HG03432 (cell line): Measurements from ENCODE around the gene PNMA8B.

Source experiments
- ATAC-seq: cut with Tn5 transposase; IDR thresholded peaks from one replicate; pipeline ENCODE4 v1.9.1; 2021; ENCODE audit warnings: mild to moderate bottlenecking, moderate library complexity; ENCODE audit not compliant: unreplicated experiment

Gene PNMA8B

DNA sequence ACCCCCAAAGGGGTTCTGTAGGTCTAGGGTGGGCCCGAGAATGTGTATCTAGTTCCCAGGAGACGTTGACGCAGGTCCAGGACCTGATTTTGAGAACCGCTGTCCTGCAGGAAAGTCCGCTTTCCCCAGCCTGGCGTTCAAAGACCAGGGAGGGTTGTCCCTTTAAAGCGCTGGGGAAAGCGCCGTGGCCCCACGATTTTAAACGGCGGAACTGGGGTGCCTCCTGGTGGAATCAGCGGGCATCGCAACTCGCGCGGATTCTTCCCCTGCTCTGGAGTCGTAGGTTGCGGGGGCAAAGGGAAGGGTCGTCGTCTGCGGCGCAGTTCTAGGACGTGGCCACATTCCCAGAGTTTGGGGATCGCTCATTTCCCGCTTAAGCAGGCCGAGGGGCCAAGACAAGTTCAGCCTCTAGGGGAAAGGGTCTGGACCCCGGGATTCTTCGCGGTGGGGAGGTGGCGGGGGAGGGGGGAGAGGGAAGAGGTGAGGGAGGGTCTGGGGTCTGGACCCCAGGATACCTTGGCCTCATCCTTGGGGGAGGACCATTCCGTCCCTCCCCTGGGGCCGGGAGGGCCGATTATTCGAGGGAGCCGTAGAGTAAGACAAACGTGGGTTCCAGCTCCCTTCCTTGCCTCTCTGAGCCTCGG, 7.7 kb downstream of the PNMA8B start:
- no peak for ATAC-seq

DNA sequence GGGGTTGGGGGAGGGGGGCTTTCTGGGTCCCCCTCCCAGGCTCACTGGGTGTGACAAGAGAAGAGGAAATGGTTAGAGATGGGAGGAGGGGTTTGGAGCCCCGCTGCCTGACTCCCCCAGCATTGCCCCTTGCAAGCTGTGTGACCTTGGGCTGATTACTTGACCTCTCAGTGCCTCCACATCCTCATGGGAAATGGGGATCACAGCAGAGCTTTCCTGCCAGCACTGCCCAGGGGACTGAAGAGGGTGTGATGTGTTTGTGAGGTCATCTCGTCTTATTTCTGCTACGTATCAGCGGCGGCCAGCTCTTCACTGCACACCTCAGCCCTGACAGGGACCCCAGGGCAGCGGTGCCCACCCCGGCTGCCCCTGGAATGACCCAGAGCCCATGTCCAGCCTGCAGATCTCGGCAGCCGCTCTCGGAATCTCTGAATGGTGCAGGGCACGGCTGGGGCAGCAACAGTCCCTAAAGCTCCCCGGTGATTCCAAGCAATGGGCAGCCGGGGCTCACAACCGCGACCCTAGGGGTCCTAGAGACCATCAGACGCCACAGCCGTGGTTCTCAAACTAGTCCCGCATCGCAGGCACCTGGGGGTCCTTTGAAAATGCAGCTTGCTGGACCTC, 8.4 kb downstream of the PNMA8B start:
- ATAC-seq, result no peak

DNA sequence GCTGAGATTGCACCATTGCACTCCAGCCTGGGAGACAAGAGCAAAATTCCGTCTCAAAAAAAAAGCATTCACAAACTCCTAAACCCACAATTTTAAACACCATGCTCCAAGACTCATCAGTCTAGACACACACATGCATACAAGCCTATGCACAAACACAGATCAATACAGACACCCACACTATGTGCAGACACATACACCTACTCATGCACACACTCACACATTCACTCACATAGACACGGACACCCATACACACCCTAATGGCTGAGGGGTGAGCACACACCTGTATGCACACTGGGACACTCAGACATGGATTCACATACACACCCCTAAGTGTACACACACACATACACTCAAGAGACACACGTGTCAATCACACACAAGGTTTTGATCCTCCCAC, 9.3 kb downstream of the PNMA8B start:
- no peak for ATAC-seq

DNA sequence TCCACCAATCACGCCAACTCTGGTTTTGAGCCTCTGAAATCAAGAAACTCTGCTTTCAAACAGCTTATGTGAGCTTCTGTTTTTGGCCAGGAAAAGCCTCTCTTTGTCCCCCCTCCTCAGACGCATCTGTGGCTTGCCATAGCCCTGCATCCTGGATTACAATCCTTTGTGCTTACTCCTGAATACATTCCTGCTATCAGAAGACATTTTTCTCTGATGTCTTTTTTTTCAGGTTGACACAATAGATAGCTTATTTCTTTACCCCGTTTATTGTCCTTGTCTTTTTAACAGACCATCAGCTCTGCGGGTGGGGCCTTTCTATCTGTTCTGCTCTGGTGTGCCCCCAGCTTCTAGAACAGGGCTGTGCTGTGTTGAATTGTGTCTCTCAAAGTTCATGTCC, 11.0 kb downstream of the PNMA8B start:
- ATAC-seq, result no peak

DNA sequence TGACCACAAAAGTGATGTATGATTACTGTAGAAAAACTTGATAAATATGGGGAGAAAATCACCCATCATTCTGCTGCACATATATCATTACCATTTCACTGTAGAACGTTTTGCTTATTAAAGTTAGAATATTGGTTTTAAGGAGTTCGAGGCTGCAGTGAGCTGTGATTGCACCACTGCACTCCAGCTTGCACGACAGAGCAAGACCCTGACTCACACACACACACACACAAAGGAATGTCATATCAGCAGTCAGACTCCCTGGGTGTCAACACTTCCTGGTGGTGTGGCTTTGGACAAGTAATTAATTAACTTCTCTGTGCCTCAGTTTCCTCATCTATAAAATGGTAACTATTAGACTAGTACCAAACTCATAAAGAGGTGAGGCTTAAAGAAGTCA, 13.0 kb downstream of the PNMA8B start:
- no peak for ATAC-seq

DNA sequence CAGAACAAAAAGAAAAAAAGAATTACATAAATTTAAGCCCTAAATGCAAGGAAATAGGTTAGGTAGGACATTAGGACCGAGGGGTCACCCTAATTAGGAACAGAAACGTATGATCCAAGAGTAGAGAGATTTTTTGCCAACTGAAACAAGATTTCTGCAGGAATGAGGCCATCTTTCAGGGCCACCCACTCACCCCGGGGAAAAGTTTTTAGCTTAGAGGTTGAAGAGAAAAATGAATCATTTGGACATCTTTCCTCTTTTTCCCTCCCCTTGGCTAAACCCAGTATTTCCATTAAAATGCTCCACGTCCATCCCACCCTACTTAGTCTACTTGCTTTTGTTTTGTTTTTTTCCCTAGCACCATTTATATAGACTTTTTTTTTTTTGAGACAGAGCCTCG, 13.7 kb downstream of the PNMA8B start:
- ATAC-seq, result no peak

DNA sequence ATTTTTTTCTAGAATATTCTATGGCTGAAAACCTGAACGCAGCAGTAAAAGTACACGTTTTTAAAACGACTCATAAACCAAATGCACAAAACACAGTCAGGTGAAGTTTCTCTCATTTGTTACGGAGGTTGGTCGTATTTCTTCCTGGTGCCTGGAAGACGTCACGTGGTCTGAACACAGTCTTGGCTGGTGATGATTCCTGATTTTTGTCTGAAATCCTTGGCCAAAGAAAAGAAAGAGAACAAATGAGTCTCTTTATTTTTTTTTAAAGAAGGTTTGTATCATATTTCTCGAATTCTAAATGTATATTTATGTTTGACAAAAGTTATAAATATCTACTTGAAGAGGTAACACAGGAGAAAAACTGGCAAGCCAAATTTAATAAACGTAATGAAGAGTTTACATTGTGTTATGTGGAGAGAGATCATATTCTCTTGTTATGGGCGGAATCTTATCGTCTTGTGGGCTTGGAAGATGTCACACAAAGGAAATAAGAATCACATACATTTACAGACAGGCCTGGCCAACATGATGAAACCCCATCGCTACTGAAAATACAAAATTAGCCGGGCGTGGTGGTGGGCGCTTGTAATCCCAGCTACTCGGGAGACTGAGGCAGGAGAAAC, 14.3 kb downstream of the PNMA8B start:
- no peak for ATAC-seq

DNA sequence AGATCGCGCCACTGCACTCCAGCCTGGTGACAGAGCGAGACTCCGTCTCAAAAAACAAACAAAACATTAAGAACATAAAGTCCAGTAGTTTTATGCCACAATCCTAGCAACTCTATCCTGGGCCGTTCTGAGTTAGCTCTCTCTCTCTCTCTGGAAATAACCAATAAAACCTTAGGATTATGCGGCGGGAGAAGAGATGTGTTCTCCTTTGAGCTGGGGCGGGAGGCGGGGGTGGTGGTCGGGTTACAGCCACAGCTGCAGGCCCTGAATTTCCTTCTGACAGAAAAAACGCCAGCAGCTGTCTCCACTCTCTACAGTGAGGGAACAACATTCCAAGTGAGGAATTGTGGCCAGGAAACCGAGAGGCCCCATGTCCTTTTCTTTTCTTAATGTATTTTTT, 15.3 kb downstream of the PNMA8B start:
- ATAC-seq, result no peak

DNA sequence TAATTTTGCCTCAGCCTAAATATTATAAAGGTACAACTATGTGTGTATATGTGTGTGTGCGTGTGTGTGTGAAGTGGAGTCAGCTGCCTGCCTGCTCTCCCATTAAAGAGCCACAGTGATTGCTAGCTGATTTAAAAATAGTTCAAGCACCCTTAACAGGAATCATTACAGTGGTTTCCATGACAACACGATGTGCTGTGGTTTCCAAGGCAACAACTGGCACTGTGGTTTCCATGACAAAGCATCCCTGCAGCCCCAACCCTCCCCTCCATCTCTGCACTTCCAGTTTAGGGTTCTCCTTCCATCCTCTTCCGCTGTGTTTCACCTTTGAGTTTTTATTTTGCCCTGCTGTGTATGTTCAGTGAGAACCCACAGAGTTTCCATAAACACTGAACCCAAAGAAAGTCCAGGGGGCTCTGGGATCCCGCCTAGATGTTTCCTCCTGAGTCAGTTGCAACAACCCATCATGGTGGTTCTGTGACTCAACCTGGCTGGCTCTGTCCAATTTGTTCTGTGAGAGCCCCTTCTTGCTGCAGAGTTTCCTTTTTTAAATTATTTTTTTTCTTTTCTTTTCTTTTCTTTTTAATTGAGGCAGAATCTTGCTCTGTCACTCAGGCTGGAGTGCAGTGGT, 17.2 kb downstream of the PNMA8B start:
- no peak for ATAC-seq

DNA sequence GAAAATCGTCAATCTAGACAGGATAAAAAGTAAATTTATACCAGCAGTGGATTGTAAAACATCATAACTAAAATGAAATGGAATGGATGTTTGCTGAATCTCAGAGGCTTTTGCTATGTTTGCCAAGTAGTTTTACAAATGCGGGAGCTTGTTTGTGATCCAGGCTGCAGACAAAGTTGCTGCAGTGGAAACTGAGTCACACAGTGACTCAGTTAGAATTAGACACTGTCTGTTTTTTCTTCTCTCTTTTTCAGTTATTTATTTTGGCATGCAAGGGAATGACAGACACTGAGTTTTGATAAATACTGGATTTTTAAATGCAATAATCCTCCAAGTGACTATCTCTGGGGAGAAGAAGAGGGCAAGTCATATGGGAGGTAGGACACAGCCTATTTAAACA, 19.7 kb downstream of the PNMA8B start:
- no peak for ATAC-seq

DNA sequence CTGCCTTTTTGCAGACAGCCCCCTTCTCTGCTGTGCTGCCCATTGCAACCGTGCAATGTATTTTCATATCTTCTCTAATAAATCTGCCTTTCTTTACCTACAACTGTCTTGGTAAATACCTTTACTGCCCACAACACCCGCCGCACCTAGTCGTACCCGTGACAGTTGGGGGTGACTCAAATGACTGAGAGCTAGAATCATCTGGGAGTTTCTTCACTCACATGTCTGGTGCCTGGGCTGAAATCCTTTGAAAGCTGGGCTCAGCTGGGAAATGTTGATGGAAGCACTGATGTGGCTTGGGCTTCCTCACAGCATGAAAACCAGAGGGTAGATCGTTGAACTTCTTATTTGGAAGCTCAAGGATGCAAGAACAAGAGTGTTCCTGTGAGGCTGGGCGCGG, 21.5 kb downstream of the PNMA8B start:
- no peak for ATAC-seq

DNA sequence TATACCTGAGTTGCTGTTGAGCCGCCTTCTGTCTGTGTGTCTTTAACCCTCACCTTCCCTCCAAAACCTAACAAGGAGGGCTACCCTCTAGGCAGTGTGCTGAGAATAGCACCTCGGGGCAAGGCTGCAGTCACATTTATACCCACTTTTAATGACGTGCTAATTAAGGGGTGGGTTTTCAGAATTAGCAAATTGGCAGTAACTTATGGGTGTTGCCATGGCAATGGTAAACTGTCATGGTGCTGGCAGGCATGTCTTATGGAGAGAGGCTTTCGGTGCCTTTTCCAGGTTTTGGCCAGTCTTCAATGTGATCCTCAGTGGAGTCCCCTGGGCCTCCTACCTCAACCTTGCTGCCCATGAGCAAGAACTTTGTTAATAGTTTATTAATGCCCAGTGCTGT, 23.1 kb downstream of the PNMA8B start:
- no peak for ATAC-seq

DNA sequence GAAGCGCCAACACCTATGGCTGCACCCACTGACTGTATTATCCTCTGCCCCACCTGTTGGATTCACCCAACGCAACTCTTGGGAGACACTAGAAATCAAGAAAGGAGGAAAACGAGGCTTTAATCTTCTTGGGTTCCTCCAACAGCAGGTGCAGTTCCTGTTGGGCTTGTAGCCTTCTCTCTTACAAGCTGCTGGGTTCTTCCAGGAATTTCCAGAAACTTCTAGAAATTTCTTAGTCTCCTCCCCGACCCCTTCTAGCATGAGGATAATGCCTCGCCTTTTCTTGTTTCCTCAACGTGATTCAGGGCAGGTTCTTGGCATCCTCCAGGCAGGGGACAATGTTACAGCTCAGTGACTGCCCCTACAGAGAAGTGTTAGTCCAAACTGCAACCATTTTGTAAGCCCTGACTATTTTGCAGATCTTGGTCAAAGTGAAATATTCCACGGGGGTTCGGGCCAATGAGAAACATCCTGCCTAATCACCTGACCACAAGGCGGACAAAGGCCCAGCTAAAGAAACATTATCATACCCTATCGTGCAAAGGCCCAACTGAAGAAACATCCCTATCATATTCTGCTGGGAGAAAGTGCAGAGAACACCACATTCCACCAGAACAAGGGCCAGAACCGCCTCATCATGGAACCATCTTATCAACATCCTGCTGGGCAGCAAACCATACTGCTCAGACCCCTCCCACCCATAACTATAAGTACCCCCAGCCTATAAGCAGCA, 23.7 kb downstream of the PNMA8B start:
- ATAC-seq, result no peak

DNA sequence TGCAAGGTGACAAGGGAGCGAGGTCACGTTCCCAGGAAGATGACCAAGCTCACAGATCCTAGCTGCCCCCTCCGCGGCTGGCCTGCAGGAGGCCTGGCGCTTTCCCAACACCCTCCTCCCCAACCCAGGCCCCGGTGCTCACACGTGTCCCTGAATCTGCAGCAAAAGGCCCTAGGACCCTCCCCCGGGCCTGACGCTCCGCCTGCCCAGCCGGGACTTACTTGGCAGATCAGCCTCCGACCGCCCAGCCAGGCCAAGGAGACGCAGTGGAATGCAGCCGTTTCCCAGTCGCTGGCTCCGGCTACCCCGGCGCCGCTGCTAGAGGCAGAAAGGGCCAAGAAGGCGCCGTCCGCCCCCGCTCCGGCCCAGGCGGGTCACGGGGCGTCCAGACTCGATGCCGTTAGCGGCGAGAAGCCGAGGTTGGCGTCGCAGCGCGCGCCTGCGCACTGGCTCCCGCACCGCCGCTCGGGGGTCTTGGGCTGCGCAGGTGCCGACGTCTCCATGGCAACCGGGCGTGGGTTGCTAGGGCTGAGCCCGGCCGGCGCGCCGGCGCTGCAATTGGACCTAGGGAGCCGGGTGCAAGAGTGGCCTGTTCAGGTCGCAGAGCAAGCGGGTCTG, 24.4 kb downstream of the PNMA8B start, which contains the start of gene PNMA8A:
Gene PNMA8A (minus strand): TSS at position 448 of the 618 bp plus-strand sequence. CDS start 528 bp downstream, outside the sequence.
- ATAC-seq, result no peak

DNA sequence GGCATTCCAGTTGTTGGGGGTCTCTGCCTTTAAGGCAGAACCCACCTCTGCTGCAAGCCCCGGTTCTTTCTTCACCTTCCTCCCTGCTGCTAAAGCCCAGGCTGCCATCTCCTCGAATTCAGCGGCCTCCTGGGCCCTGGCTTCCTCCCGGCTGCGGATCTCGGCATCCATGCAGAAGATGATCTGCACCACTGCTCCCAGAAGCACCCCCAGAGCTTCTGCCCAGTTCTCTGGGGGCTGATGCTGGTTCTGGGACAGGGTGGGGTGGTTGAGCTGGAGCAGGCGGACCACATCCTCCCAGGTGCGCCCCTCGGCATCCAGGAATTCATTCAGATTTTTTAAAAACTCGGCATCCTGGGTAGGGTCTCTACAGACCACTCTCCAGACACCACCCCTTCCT, 25.3 kb downstream of the PNMA8B start:
- no peak for ATAC-seq

DNA sequence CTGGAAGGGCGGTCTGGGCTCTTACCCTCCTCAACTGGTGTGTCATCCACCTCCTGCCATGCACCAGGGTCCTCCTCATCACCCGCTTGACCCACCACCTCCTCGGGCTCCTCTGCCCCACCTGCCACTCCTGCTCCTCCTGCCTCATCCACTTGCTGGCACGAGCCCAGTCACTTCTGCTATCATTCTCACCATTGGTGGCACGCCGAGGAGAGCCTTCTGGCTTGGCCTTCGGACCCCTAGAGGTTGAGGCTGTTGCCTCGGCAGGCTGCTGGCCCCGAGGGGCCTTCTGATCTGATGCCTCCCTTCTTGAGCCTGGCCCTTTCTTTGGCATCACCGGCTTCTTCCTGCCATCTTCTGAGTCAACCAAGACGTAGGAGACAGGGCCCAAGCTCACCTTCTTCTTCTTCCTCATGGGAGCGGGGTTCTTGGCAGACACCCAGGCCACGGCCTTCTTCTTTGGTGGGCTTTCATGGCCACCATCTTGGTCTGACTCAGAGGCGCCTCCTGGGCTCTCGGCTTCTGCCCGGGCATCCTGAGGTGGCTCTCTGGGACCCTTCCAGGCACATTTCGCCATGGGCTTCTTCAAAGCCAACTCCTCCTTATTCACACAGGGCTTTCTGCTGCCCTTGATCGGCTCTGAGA, 26.0 kb downstream of the PNMA8B start:
- no peak for ATAC-seq

DNA sequence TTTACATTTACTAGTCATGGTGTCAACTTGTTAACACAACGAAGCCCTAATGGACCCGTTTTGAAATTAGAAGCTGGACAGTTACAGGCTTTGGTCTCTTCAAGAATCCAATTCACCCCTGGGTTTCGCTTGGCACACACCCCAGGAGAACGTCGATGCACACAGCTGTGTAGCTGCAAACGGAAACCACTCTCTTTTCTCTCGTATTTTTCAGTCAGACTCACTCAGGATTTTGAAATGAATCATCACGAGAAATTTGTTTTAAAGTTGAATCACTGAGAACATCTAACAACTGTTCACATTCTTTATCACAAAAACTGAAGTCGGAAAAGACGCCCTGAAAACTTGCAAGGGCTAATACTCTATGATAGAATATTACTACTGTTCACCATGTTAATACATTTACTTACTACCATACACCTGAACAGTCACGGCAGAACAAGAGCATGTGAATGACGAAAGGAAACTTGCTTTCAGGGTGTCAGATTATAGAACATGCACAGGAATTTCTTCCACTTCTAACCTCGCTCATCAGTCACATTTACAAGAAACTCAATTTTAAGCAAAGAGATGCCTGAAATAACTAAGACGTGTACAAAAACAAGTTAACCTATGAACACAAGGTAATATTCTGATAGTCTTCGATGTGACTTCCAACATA, 29.0 kb downstream of the PNMA8B start:
- ATAC-seq, result no peak

DNA sequence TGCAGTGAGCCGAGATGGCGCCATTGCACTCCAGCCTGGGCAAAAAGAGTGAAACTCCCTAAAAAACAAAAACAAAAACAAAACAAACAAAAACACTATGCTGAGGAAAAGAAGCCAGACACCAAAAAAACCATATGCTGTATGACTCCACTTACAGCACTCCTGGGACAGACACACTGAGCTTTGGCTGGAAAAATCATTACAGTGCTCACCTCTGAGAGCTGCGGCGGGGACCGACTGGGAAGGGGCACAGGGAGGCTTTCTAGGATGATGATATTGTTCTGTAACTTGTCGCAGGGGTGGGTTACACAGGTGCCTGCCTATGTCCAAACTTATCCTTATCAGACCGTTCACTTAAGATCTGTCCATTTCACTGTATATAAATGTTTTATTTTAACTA, 32.2 kb downstream of the PNMA8B start:
- no peak for ATAC-seq

DNA sequence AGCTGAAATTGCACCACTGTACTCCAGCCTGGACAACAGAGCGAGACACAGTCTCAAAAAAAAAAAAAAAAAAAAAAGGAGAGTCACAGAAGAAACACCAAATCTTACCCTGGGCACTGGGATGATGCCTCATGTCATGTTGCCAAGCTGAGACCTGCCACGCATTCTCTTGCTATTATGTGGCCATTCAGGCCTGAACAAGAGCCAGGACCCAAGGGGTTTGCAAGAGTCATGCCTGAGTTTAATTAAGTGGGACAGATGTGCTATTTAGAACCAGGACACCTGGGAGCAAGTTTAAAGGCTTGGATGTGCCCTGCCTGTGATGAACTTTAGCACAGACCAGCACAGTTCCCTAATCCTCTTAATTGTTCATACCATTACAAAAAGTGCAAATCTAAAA, 34.1 kb downstream of the PNMA8B start:
- ATAC-seq, result no peak

DNA sequence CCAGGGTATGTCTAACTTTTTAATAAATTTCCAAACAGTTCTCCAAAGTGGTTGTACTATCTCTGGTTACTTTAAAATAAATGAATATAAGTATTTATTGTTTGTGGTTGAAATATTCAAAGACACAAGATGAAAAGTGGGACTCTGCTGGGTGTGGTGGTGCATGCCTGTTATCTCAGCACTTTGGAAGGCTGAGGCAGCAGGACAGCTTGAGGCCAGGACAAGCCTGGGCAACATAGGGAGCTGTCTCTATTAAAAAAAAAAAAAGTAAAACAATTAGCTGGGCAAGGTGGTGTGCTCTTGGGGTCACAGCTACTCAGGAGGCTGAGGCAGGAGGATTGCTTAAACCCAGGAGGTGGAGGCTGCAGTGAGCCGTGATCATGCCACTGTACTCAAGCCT, 34.7 kb downstream of the PNMA8B start:
- ATAC-seq, result no peak
